ENCODE data around the gene PTCD2. TPM values are rescaled to one million over a fixed set of nuclear protein-coding genes. Genes with fewer than 3 reads are reported as not detected.

The PTCD2 gene
- total and polyA plus RNA-seq, 2 of the 8 experiments (the other 6 are each of a cell fraction or from before 2014, with no cell fraction given): 7.3 to 15.4 TPM

DNA sequence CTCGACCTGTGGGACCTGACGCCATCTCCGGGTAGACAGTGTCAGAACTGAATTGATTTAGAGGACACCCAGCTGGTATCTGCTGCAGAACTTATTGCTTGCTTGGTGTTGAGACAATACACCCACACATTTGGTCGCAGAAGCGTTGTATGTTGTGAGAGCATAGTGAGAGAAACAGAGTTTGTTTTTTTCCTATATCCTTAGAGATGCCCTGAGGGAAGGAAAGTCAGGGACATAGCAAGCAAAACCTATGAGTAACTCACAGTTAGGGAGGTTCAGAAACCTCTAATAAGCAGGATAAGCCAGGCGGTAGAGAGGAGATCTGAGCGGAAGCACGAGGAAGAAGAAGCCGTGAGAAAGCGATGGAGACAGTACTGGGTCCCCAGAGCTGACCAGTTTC lies 59.8 kb downstream of the PTCD2 start:
- H3K79me1 ChIP-seq (ENCODE audit: low read depth, low read length): no peaks in the 10 kb centered on the region
- H3K79me2 ChIP-seq (ENCODE audit: control insufficient read depth in 1 of 2, insufficient read depth in 2 of 2, low read length in 2 of 2): no peaks in the 10 kb centered on the region
- H3K4me3 ChIP-seq (ENCODE audit: extremely low read depth in 1 of 4, insufficient read depth in 2 of 4, low read depth in 3 of 4, low read length in 4 of 4): no peak overlapping the region
- H4K20me1 ChIP-seq (replicated peaks in 1 of 2; ENCODE audit: control insufficient read depth in 1 of 2, insufficient read depth in 2 of 2, low read length in 2 of 2): no peaks in the 10 kb centered on the region
- TF ChIP-seq ASH2L (IDR thresholded peaks at IDR 0.05; ENCODE audit: low read length) (no peak), TCF12 (IDR thresholded peaks at IDR 0.05; ENCODE audit: low read depth, low read length) (no peak), NRF1 (IDR thresholded peaks at IDR 0.05; ENCODE audit: low read depth, low read length) (no peak), BCL11A (IDR thresholded peaks at IDR 0.05; ENCODE audit: low read depth in 2 of 2, low read length in 2 of 2) (no peak)
- no peaks in the 10 kb centered on the region for H3K9me3 ChIP-seq (ENCODE audit: insufficient read depth in 2 of 2, low read depth in 1 of 2, low read length in 1 of 2)
- no peak overlapping the region for H3K9ac ChIP-seq (replicated peaks in 1 of 4; ENCODE audit: extremely low read depth in 1 of 4, low read depth in 3 of 4, low read length in 3 of 4)
- H2BK5ac ChIP-seq (ENCODE audit: low read depth, low read length): no peak overlapping the region
- H2BK120ac ChIP-seq (replicated peaks; ENCODE audit: low read depth, low read length): no peak overlapping the region
- H3K23ac ChIP-seq (ENCODE audit: insufficient read length): no peak overlapping the region
- H2BK12ac ChIP-seq (ENCODE audit: low read depth, low read length): no peak overlapping the region
- H2BK15ac ChIP-seq (ENCODE audit: low read length): no peak overlapping the region
- no peak overlapping the region for H4K5ac ChIP-seq (ENCODE audit: insufficient read length, low read depth, low read length)
- no peak overlapping the region for H2AFZ ChIP-seq (ENCODE audit: low read length)
- no peak overlapping the region for H4K91ac ChIP-seq (replicated peaks; ENCODE audit: insufficient read length, low read length)
- ChIA-PET CTCF (ENCODE audit: partially characterized antibody) (interaction anchor here (1.0 to 1.3 kb wide), 3 partner anchors 12 to 23 kb away, joined by 3 to 5 read pairs (median 5); no protein-coding TSS in a partner anchor), POLR2A (ENCODE audit: partially characterized antibody) (no interaction called here)
- H3K27ac ChIP-seq (ENCODE audit: low read depth, low read length): no peak overlapping the region
- H3K27me3 ChIP-seq (replicated peaks in 1 of 4; ENCODE audit: control insufficient read depth in 3 of 4, extremely low read depth in 1 of 4, insufficient read depth in 3 of 4, low read length in 3 of 4): no peaks in the 10 kb centered on the region
- no peak overlapping the region for H4K8ac ChIP-seq (ENCODE audit: extremely low read depth, insufficient read depth, low read length)
- no peak overlapping the region for H3K14ac ChIP-seq (ENCODE audit: insufficient read length)
- no peak overlapping the region for H3K56ac ChIP-seq (replicated peaks; ENCODE audit: insufficient read length, low read depth, low read length)
- H3K18ac ChIP-seq (ENCODE audit: extremely low read depth, low read length): no peak overlapping the region
- 91% methylated on average over 10 of the region's 10 CpGs; no CpG with 5 or more reads in 1 of the 2 experiments for WGBS, 2 experiments (ENCODE audit: extremely low coverage in 1 of 2, insufficient coverage in 1 of 2, insufficient read length in 1 of 2, insufficient replicate concordance in 2 of 2, low coverage in 1 of 2, low lambda C conversion rate in 2 of 2, missing lambda C conversion rate in 1 of 2)
- H2AK5ac ChIP-seq (ENCODE audit: low read depth, low read length): no peak overlapping the region
- FAIRE-seq (no peak), DNase-seq (ENCODE audit: low read depth in 1 of 2, low spot score in 2 of 2) (no peak)
- H3K4ac ChIP-seq (replicated peaks; ENCODE audit: insufficient read length, low read depth, low read length): no peak overlapping the region
- no peaks in the 10 kb centered on the region for H3K23me2 ChIP-seq (ENCODE audit: low read depth, low read length)
- H3K36me3 ChIP-seq (ENCODE audit: control insufficient read depth in 2 of 4, insufficient read depth in 4 of 4, low read length in 3 of 4): no peaks in the 10 kb centered on the region
- H2BK20ac ChIP-seq (ENCODE audit: low read length): no peak overlapping the region
- no peaks in the 10 kb centered on the region for H3K4me1 ChIP-seq (replicated peaks in 1 of 4; ENCODE audit: control insufficient read depth in 3 of 4, insufficient read depth in 4 of 4, low read length in 3 of 4)
- H3K4me2 ChIP-seq (ENCODE audit: insufficient read depth in 1 of 2, low read depth in 2 of 2, low read length in 2 of 2): no peak overlapping the region

Data from H1 (cell line).